ENCODE measurements around the gene LMF2. TPM values are rescaled to one million over a fixed set of nuclear protein-coding genes. Genes with fewer than 3 reads are reported as not detected.

The LMF2 gene
- total RNA-seq, 2 experiments from 2014 or later = 107 to 114 TPM

DNA sequence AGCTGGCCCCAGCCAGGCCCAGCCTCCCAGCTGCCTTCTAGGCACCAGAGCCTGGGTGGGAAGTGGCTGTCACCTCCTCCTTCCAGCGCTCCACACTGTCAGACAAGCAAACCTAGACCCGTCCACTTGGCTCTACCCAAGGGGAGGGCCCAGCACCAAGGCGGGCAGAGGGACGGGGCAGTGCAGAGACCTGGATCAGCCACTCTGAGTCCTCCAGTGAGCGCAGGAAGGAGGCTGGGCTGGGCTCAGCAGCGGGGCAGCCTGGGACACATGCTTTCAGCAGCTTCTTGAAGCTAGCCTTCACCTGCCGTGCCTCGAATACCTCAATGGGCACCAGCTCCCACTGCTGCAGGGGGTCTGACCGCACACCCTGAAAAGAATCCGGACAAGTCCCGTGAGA lies 51.5 kb downstream of the LMF2 start:
- H3K27me3 Mint-ChIP-seq = no peaks in the 10 kb centered on the region
- Histone ChIP-seq H3K36me3 (ENCODE audit: insufficient read depth, low read length) (peaks cover 86% of the 10 kb centered on the region), H3K4me3 (ENCODE audit: low read length) (no peak overlapping the region), H3K9me3 (ENCODE audit: control insufficient read depth in 1 of 2, insufficient read depth in 1 of 2, low read length in 2 of 2) (no peaks in the 10 kb centered on the region), H3K4me1 (ENCODE audit: insufficient read depth, low read length) (peaks cover 2% of the 10 kb centered on the region), H3K27ac (ENCODE audit: low read depth in 1 of 2, low read length in 2 of 2) (no peak overlapping the region), H3K27me3 (ENCODE audit: control insufficient read depth in 1 of 2, insufficient read depth in 2 of 2, low read length in 2 of 2) (no peaks in the 10 kb centered on the region)
- no peak overlapping the region for H3K27ac Mint-ChIP-seq
- ATAC-seq (ENCODE audit: poor library complexity) (no peak), DNase-seq (no peak)
- H3K9me3 Mint-ChIP-seq = no peaks in the 10 kb centered on the region
- no peak overlapping the region for H3K4me3 Mint-ChIP-seq
- no peak for TF ChIP-seq CTCF (IDR thresholded peaks at IDR 0.05)
- H3K36me3 Mint-ChIP-seq (ENCODE audit: low read depth) = peaks cover 70% of the 10 kb centered on the region
- ChIA-PET CTCF (no interaction called here), POLR2A (no interaction called here)
- intact Hi-C loops (cut with DNase I, micrococcal nuclease) = no loop called here
- H3K4me1 Mint-ChIP-seq (ENCODE audit: low read depth) = no peaks in the 10 kb centered on the region

- DNase-seq (no peak), ATAC-seq (ENCODE audit: poor library complexity) (no peak)
- Mint-ChIP-seq H3K4me1 (ENCODE audit: low read depth) (no peaks in the 10 kb centered on the region), H3K27ac (no peak overlapping the region), H3K4me3 (no peak overlapping the region), H3K9me3 (no peaks in the 10 kb centered on the region), H3K27me3 (no peaks in the 10 kb centered on the region), H3K36me3 (ENCODE audit: low read depth) (peaks cover 69% of the 10 kb centered on the region)
- intact Hi-C loops (cut with DNase I, micrococcal nuclease) = no loop called here
- no peaks in the 10 kb centered on the region for H3K27me3 ChIP-seq (ENCODE audit: control insufficient read depth in 1 of 2, insufficient read depth in 2 of 2, low read length in 2 of 2)
- H3K27ac ChIP-seq (ENCODE audit: low read depth in 1 of 2, low read length in 2 of 2) = no peak overlapping the region
- no peak overlapping the region for H3K4me3 ChIP-seq (ENCODE audit: low read length)
- no peaks in the 10 kb centered on the region for H3K9me3 ChIP-seq (ENCODE audit: control insufficient read depth in 1 of 2, insufficient read depth in 1 of 2, low read length in 2 of 2)
- H3K4me1 ChIP-seq (ENCODE audit: insufficient read depth, low read length) = peaks cover 2% of the 10 kb centered on the region
- peaks cover 85% of the 10 kb centered on the region for H3K36me3 ChIP-seq (ENCODE audit: insufficient read depth, low read length)
- ChIA-PET CTCF (no interaction called here), POLR2A (interaction anchor here (1.0 kb wide), 1 partner anchor 14 kb away, joined by 4 read pairs; no protein-coding TSS in a partner anchor)
- TF ChIP-seq CTCF (IDR thresholded peaks at IDR 0.05) = no peak
Observed at GRCh38 chr22:50455201-50455600, 52.3 kb downstream of the LMF2 start.

GRCh38 chr22:50454556-50455075 lies 52.9 kb downstream of the LMF2 start:
- no peaks in the 10 kb centered on the region for H3K4me1 Mint-ChIP-seq (ENCODE audit: low read depth)
- Histone ChIP-seq H3K9me3 (ENCODE audit: control insufficient read depth in 1 of 2, insufficient read depth in 1 of 2, low read length in 2 of 2) (no peaks in the 10 kb centered on the region), H3K36me3 (ENCODE audit: insufficient read depth, low read length) (peaks cover 82% of the 10 kb centered on the region), H3K4me3 (ENCODE audit: low read length) (no peak overlapping the region), H3K27me3 (ENCODE audit: control insufficient read depth in 1 of 2, insufficient read depth in 2 of 2, low read length in 2 of 2) (no peaks in the 10 kb centered on the region), H3K27ac (ENCODE audit: low read depth in 1 of 2, low read length in 2 of 2) (no peak overlapping the region), H3K4me1 (ENCODE audit: insufficient read depth, low read length) (peaks cover 2% of the 10 kb centered on the region)
- no peaks in the 10 kb centered on the region for H3K27me3 Mint-ChIP-seq
- ATAC-seq (ENCODE audit: poor library complexity) (no peak), DNase-seq (no peak)
- no peak overlapping the region for H3K27ac Mint-ChIP-seq
- intact Hi-C loops (cut with DNase I, micrococcal nuclease) = loop anchor here in 1 of 2 experiments (5.0 kb wide), 1 partner anchor 43 kb away; no protein-coding TSS in a partner anchor
- CTCF ChIA-PET = no interaction called here
- H3K4me3 Mint-ChIP-seq = no peak overlapping the region
- H3K9me3 Mint-ChIP-seq = no peaks in the 10 kb centered on the region
- POLR2A ChIA-PET = interaction anchor here (1.0 kb wide), 1 partner anchor 15 kb away, joined by 4 read pairs; no protein-coding TSS in a partner anchor
- no peak for TF ChIP-seq CTCF (IDR thresholded peaks at IDR 0.05)
- H3K36me3 Mint-ChIP-seq (ENCODE audit: low read depth) = peaks cover 73% of the 10 kb centered on the region

Other genes starting within 250 kb of the LMF2 start
- gene MAPK12, start 246.0 kb downstream of the LMF2 start, total RNA-seq = 1 to 10 TPM; 1.2 to 1.3 TPM
- 1 to 10 TPM; 4.2 to 4.9 TPM for gene MAPK11, start 237.3 kb downstream of the LMF2 start, total RNA-seq
- 1 to 10 TPM; 2.8 to 3.9 TPM for gene PLXNB2, start 200.1 kb downstream of the LMF2 start, total RNA-seq
- gene DENND6B, start 180.7 kb downstream of the LMF2 start, total RNA-seq = 1 to 10 TPM; 1.8 to 1.9 TPM
- 10 to 100 TPM; 47.1 to 48.0 TPM for gene PPP6R2, start 164.4 kb downstream of the LMF2 start, total RNA-seq
- gene SBF1, start 32.7 kb downstream of the LMF2 start, total RNA-seq = 100 to 1,000 TPM; 220 to 227 TPM
- gene ADM2, start 26.2 kb downstream of the LMF2 start, total RNA-seq = 1 to 10 TPM; 1.1 to 1.6 TPM
- gene MIOX, start 20.8 kb downstream of the LMF2 start, total RNA-seq = not detected
- gene NCAPH2, start 522 bp upstream of the LMF2 start, total RNA-seq = 100 to 1,000 TPM; 184 to 185 TPM
- 1 to 10 TPM in 1 of 2 experiments, under 1 TPM in 1; 0.61 to 5.6 TPM for gene SCO2, start 17.9 kb upstream of the LMF2 start, total RNA-seq
- 10 to 100 TPM in 1 of 2 experiments, 1 to 10 TPM in 1; 9.9 to 10.0 TPM for gene TYMP, start 22.3 kb upstream of the LMF2 start, total RNA-seq
- gene KLHDC7B, start 38.2 kb upstream of the LMF2 start, total RNA-seq = 1 to 10 TPM; 2.3 TPM
- not detected for gene SYCE3, start 55.2 kb upstream of the LMF2 start, total RNA-seq
- gene CPT1B, start 70.7 kb upstream of the LMF2 start, total RNA-seq = 10 to 100 TPM; 59.1 to 68.3 TPM
- gene CHKB, start 75.1 kb upstream of the LMF2 start, total RNA-seq = 100 to 1,000 TPM; 152 to 156 TPM
- under 1 TPM; 0.31 to 0.52 TPM for gene MAPK8IP2, start 93.1 kb upstream of the LMF2 start, total RNA-seq
- gene ARSA, start 120.5 kb upstream of the LMF2 start, total RNA-seq = 10 to 100 TPM; 52.3 to 54.4 TPM
- not detected for gene SHANK3, start 165.1 kb upstream of the LMF2 start, total RNA-seq
- gene ACR, start 230.5 kb upstream of the LMF2 start, total RNA-seq = not detected